Gastroesophageal sphincter (tissue), 3 donors: ENCODE data around the gene DNTTIP2.
"Not testable (repeated sequence)": the region's sequence is repeated elsewhere in the genome, so short reads cannot be mapped to it uniquely, and the experiment has no call there.

ENCODE experiments used
- EP300 ChIP-seq: sonication (generic); formaldehyde crosslinking; IDR thresholded peaks from one replicate; pipeline ENCODE4 v1.6.1; 2017; ENCODE audit warnings: antibody characterized with exemption, mild to moderate bottlenecking
- POLR2A ChIP-seq, 2 donors: fragments of 450-650 bp; IDR thresholded peaks; one replicate each; pipeline ENCODE4 v1.6.1; 2017; ENCODE audit warnings: antibody characterized with exemption in 2 of 2, mild to moderate bottlenecking in 2 of 2, moderate library complexity in 1 of 2
- POLR2AphosphoS5 ChIP-seq: sonication (generic); formaldehyde crosslinking; IDR thresholded peaks from one replicate; pipeline ENCODE4 v1.6.1; 2017; ENCODE audit warnings: antibody characterized with exemption
- TF ChIP-seq, protein P1 (sequence below), 4 experiments: fragments of 200-600 bp in 2 of 4; fragments of 450-650 bp in 2 of 4; sonication (generic) in 1 of 4; IDR thresholded peaks; one replicate each; pipeline ENCODE4 v1.5.1; 2017 to 2019; ENCODE audit warnings: antibody characterized with exemption in 4 of 4, mild to moderate bottlenecking in 2 of 4, moderate library complexity in 2 of 4

GRCh38 chr1:93857653-93858052 is 21.4 kb downstream of the DNTTIP2 start:
- TF ChIP-seq POLR2A (IDR thresholded peaks at IDR 0.05); EP300; POLR2AphosphoS5: not testable (repeated sequence)
- TF ChIP-seq, protein P1, sequence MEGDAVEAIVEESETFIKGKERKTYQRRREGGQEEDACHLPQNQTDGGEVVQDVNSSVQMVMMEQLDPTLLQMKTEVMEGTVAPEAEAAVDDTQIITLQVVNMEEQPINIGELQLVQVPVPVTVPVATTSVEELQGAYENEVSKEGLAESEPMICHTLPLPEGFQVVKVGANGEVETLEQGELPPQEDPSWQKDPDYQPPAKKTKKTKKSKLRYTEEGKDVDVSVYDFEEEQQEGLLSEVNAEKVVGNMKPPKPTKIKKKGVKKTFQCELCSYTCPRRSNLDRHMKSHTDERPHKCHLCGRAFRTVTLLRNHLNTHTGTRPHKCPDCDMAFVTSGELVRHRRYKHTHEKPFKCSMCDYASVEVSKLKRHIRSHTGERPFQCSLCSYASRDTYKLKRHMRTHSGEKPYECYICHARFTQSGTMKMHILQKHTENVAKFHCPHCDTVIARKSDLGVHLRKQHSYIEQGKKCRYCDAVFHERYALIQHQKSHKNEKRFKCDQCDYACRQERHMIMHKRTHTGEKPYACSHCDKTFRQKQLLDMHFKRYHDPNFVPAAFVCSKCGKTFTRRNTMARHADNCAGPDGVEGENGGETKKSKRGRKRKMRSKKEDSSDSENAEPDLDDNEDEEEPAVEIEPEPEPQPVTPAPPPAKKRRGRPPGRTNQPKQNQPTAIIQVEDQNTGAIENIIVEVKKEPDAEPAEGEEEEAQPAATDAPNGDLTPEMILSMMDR (IDR thresholded peaks at IDR 0.05): not testable (repeated sequence)
